Transverse colon (tissue), 4 donors: ENCODE measurements around the gene IDS.

Experiments
- CTCF ChIP-seq, 5 experiments: fragments of 200-600 bp in 3 of 5; fragments of 450-650 bp in 2 of 5; sonication (generic) in 3 of 5; IDR thresholded peaks; 1 replicate in 2 of 5; 2 replicates in 3 of 5; pipeline ENCODE4 v1.5.1; 2016 to 2017; ENCODE audit warnings: antibody characterized with exemption in 5 of 5, inconsistent platforms in 3 of 5, mild to moderate bottlenecking in 2 of 5, moderate library complexity in 1 of 5
- EP300 ChIP-seq: sonication (generic); formaldehyde crosslinking; IDR thresholded peaks from one replicate; pipeline ENCODE4 v1.6.1; 2017; ENCODE audit warnings: antibody characterized with exemption, low read depth
- POLR2A ChIP-seq: fragments of 450-650 bp; IDR thresholded peaks from one replicate; pipeline ENCODE4 v1.6.1; 2016; ENCODE audit warnings: antibody characterized with exemption, mild to moderate bottlenecking, moderate library complexity
- POLR2AphosphoS5 ChIP-seq, 3 donors: sonication (generic); formaldehyde crosslinking; IDR thresholded peaks; one replicate each; pipeline ENCODE4 v1.6.1; 2016; ENCODE audit warnings: antibody characterized with exemption in 3 of 3

GRCh38 chrX:149494844-149495565 lies 10.1 kb downstream of the IDS start:
- TF ChIP-seq CTCF (IDR thresholded peaks at IDR 0.05) (no peak), POLR2A (no peak), EP300 (no peak), POLR2AphosphoS5 (IDR thresholded peaks at IDR 0.05) (no peak)
